Activated CD4-positive, CD25-positive, alpha-beta regulatory T cell (primary cell): Measurements from ENCODE around the gene NFIB.

ENCODE experiments used
- DNase-seq, 4 experiments: peaks; one replicate each; lab custom pipeline; 2025; lab: John Stamatoyannopoulos, UW

Gene NFIB

DNA sequence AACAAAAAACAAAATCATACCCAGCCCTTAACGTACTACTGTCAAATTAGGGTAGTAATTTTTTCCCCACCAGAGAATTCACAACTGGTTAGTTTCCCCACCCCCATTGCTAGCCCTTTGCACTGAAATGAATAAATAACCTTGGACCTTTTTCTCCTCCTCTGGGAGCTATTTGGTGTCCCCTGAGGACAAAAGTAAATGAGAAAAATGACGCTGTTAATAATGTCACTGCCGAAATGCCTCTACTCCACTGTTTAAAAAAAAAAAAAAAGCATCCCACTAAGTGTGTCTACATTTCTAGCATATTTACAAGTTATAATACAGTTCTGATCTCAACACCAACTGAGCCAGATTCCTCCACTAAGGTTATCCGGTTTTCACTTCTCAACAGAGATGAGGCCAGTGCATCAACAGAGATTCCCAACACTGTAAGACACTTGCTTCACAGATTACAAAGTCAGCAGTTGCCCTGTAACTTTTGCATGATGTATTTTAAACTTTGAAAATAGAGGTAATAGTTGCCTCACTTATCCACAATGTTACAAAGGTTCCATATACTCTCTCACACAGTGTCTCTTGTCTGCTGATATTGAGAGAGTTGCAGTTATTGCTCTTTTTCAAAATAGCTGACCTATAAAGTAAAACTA lies 5.1 kb upstream of the NFIB start:
- DNase-seq = no peak

- no peak for DNase-seq
Measured at GRCh38 chr9:14318361-14318760, 4.4 kb upstream of the NFIB start.

- no peak for DNase-seq
Measured at GRCh38 chr9:14317667-14318320, 3.9 kb upstream of the NFIB start.

- DNase-seq = no peak
Measured at GRCh38 chr9:14316602-14317300, 2.8 kb upstream of the NFIB start.

DNA sequence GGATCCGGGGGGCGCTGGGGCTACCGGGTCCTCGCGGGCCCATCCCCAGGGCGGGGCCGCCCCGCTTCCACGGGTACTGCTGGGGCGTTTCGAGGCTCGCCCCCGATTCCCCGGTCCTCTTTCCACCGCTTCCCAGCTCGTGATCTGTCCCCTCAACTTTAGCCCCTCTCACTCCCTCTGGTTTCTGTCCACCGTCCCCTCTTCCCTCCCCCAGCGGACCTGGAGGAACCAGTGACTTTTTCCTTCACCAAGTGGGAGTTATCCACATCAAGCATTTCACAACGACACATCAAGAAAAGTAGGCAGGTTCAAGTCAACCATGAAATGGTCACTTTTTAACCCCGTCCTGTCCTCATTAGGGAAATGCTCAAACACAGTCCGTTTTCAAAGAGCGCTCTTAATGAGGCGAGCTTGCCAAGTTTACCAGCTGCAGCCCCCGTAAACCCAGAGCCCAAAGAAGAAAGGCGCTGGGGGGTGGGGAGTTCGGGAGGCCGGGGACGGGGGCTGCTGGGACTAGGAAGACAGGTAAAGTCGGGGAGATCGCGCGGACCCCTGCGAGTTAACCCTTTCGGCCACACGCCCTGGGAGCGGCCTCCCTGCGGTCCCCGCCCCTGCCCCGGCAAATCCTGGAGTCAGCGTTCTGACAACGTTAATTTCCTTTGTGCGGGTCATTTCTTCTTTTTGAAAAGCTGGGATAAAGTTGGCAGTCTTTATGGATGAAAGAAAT lies 2.1 kb upstream of the NFIB start:
- no peak for DNase-seq

- DNase-seq = no peak
Measured at GRCh38 chr9:14314929-14315874, 1.3 kb upstream of the NFIB start.

DNA sequence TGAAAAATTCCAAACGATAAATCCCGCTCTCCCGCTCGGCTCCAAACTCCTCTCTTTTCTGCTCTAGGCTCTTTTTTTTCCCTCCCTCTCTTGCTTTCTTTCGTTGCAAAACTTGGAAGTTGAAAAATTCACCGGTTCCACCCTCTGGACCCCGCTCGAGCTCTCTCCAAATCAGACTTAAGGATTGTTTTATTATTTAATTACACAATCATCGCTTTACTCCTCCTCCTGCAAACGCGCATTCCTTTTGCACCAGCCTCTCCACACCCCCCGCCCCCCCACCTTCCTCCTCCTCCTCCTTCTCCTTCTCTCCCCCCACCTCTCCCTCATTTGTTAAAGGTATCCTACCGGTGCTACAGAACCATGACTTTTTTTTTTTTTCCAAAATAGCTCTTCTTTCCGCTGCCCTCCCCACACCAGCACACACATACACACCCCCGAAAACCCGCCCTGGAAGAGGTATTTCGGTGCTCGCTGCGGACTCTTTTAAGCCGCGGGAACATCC lies 535 bp upstream of the NFIB start:
- DNase-seq = no peak

DNA sequence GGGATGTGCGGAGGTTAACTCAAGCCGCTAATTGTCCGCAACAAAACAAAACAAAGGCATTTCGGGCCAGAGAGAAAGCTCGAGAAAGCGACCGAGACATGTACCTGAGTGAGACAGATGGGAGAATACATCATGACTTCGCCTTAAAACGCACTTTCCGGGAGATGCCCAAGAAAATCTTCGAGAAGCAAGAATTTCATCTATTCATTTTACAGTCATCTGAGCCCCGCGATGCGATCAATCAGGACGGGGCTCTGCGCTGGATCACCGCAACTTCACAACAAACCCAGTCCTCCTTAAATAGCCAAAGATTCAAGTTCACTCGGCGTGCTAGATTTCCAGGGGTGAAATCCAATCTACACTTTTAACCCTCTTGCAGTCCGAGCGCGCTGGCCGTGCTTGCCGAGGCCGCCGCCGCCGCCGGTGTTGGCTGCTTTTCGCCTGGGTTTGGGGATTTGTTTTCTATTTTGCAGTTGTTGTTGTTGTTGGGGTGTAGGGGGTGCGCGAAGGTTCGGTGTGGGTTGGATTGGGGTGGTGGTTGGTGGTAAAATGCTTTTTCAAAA lies 482 bp downstream of the NFIB start:
- DNase-seq = no peak

GRCh38 chr9:14312719-14313377 lies 1.1 kb downstream of the NFIB start:
- DNase-seq = no peak

GRCh38 chr9:14311956-14312685 lies 1.8 kb downstream of the NFIB start:
- no peak for DNase-seq

- no peak for DNase-seq
Measured at GRCh38 chr9:14311171-14311949, 2.6 kb downstream of the NFIB start.

DNA sequence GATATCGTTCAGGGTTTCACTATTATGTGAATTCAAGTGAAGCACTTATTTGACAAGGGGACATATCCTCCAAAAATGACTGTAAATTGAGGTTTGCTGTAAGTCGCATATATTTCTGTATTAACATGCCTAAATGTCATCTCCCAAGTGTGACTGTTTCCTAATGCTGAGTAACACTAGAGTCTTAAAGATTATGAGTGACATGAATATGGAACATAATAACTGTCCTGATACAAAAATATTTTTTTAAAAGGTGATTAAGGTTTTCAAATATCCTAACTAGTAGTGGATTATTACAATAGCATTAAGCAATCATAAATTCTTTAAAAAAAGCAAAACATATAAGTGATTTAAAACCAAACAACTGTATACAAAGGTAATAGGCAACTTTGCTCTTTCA lies 3.6 kb downstream of the NFIB start:
- DNase-seq = no peak

GRCh38 chr9:14309403-14309802 lies 4.5 kb downstream of the NFIB start:
- DNase-seq = no peak

- DNase-seq = no peak
Measured at GRCh38 chr9:14308853-14309145, 5.1 kb downstream of the NFIB start.

DNA sequence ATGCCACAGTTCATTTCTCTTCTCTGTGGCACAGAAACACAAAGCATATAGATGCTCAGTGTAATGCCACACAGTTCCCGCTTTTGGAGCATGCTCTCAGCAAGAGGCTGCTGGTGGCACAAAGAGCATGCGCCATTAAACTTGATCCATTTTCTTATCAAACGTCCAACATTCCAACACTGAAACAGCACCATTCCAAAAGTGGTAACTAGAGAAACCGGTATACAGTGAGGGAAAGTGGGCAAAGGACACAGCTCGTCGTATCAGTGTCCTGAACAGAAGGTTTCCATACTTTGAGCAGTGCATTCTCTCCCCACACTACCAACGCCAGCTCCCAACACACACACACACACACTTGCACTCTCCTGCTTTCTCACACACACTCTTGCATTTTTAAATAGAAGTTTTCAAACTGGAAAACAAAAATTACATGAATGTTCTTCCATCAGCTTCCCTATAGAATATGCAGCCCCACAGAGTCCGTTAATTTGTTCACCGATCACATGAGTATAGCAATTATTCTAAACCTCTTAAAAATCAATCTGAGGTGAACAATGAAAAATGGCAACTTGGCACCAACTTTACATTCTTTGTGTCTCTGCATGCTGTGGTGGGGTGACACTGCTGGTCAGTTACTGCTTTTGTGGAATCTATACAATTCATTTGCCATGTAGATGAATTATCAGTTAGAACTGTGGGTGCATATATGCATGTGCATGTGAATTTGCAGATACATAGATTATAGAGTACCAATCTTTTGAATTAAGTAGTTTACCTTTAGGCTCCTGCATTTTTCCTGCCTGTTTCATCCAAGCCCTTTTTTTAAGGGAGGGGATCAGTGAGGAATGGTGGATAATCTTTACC lies 5.7 kb downstream of the NFIB start:
- no peak for DNase-seq

GRCh38 chr9:14306672-14307660 lies 7.0 kb downstream of the NFIB start:
- DNase-seq = no peak

DNA sequence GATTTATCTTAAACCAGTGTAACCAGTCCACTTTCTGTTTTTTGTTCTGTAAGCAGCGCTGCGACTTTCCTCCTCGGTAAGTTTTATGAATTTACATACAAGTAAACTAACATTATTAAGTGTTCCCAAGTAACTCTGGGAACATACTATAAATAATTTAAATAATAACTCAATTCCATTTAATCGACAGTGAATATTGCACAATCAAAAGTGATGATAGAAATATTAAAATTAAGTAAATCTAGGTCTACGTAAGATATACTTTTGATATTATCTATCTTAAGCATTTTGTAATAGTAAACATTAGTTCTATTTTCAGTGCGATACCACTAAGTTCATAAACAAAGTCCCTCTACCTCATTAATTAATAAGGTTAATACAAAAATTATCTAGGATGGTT lies 7.8 kb downstream of the NFIB start:
- DNase-seq = no peak
